B cell (primary cell): ENCODE measurements around the gene PCDH10.

ENCODE experiments used
- CTCF ChIP-seq: fragments of 200-600 bp; IDR thresholded peaks from one replicate; pipeline ENCODE4 v1.8.0; 2022; ENCODE audit warnings: antibody characterized with exemption, mild to moderate bottlenecking
- EZH2 ChIP-seq: IDR thresholded peaks from 2 replicates; pipeline ENCODE4 v1.6.1; 2012; ENCODE audit warnings: borderline replicate concordance, low read depth, mild to moderate bottlenecking, moderate library complexity, low read length; ENCODE audit not compliant: insufficient read depth, poor library complexity, severe bottlenecking

DNA sequence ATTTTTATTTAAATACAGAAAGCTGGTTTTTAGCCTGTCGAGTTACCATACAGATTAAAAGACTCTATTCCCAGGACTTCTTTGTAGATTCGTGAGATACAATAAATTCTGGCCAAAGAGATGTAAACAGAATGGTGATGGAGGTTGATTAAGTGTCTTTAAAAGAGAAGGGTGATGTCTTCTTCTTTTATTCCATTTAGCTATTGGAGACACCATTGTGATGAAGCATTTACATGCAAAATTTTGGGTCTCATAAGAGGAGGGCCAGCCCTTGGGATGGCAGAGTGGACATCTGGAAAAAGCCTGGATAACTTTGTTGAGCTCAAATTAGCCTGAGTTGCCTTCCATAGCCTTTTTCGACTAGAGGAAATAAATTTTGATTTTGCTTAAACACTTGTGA, 21.6 kb upstream of the PCDH10 start:
- TF ChIP-seq EZH2: no peak
- no peak for TF ChIP-seq CTCF
